ENCODE measurements around the gene OR6A2.

DNA sequence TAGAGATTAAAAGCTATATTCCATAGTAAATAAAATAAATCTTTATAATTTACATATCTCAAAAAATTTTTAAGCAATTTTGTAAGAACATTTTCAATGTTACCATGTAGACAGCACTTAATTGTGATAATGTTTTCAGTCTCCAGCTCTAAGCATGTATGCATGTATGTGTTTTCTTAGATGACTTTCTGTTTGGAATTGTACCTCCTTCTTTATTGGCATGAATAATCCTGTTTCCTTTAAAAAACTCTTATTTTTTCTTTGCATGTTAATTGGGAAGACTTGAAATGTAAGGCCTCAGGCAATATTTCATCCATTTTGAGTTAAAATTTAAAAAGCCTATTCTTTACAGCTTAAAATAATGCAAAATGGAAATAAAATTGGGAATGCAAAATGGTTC, 18.7 kb downstream of the OR6A2 start:
- TF ChIP-seq SUZ12 (IDR thresholded peaks at IDR 0.05; ENCODE audit: extremely low read depth, insufficient read depth, insufficient read length) (no peak), YY1 (IDR thresholded peaks at IDR 0.05; ENCODE audit: insufficient read depth, insufficient read length) (no peak)
